Activated CD4-positive, alpha-beta T cell treated with anti-CD3 and anti-CD28 coated beads for 36 hours (primary cell): Measurements from ENCODE around the gene MAP4K4. TPM values are rescaled to one million over a fixed set of nuclear protein-coding genes. Genes with fewer than 3 reads are reported as not detected.

ENCODE experiments used
- ATAC-seq: fragments of 200-7000 bp; cut with Tn5 transposase; one replicate; pipeline ENCODE4 v1.10.0; 2021; ENCODE audit warnings: mild to moderate bottlenecking, moderate library complexity
- CTCF ChIA-PET: fragments of 350-600 bp; sonication (Branson Sonifier 250); formaldehyde crosslinking; loops from one replicate; lab custom pipeline; 2021; ENCODE audit warnings: antibody characterized with exemption; lab: Charles Lee
- POLR2A ChIA-PET: fragments of 350-600 bp; sonication (Branson Sonifier 250); formaldehyde crosslinking; loops from one replicate; lab custom pipeline; 2021; ENCODE audit warnings: antibody characterized with exemption, inconsistent platforms; lab: Charles Lee
- DNase-seq: peaks from one replicate; pipeline ENCODE4 v3.0.0-alpha.2; 2020
- H3K27ac Mint-ChIP-seq: one replicate; pipeline ENCODE4 v1.8.0; 2021; ENCODE audit warnings: mixed read lengths
- H3K27me3 Mint-ChIP-seq: one replicate; pipeline ENCODE4 v1.8.0; 2021; ENCODE audit warnings: mixed read lengths
- H3K36me3 Mint-ChIP-seq: one replicate; pipeline ENCODE4 v1.8.0; 2021; ENCODE audit warnings: low read depth, mixed read lengths
- H3K4me1 Mint-ChIP-seq: one replicate; pipeline ENCODE4 v1.8.0; 2021; ENCODE audit warnings: mixed read lengths
- H3K4me3 Mint-ChIP-seq: one replicate; pipeline ENCODE4 v1.8.0; 2021; ENCODE audit warnings: mild to moderate bottlenecking, moderate library complexity, mixed read lengths
- H3K9me3 Mint-ChIP-seq: one replicate; pipeline ENCODE4 v1.8.0; 2021; ENCODE audit warnings: low read depth, mixed read lengths
- intact Hi-C, 2 experiments: fragments of 100-400 bp; cut with DNase I in 1 of 2; cut with micrococcal nuclease in 1 of 2; formaldehyde crosslinking; loops; one replicate each; pipeline versions ENCODE4 v1.14.2 to v1.15.1; 2022 to 2024; cut with DNase I, micrococcal nuclease
- total RNA-seq, 2 experiments: library from RNA; stranded (reverse); gene quantifications; one replicate each; pipeline ENCODE4 v1.2.3, GENCODE V29; 2021

The MAP4K4 gene
- total RNA-seq, 2 experiments from 2014 or later = 62.3 to 70.2 TPM

DNA sequence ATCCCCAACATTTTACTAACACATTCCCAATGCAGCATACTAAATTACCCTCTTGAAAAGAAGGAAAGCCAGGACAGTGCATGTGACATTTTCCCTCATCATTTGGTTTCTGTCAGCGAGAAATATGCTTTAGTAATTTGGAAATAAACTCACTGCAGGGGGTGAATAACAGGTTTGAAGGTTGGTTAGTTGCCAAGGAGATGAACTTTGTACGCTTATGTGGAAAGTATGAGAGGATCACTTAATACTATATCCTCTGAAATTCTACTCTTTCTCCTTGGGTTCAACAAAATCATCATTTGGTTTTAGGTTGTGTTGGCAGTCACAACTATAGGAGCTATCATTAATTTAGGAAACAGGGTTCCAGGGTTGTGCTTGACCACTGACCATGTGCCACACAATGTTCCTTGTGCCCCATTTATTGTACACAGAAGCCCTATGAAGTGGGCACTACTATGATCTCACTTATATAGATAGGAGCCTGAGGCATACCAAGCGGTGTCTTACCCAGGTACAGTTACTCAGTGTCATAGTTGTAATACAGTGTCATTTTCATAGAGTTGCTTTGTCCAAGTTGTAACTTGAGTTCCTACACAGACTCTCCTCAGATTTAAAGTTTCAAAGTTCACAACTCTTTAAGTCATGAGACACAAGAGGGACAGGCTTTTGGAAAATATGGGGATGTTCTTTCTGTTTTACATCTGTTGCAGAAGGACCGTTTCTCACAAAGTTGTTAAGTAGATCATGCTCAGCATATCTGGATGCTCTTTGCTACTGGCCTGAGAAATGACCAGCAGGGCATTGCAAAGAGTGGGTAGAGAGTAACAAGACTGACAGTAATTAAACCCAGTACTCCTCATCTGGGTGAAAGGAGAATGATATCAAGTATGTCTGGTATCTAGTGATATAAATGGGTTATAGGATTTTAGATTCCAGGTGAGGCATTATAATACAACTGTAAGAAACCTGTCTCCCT is 91.8 kb downstream of the MAP4K4 start:
- no peak for DNase-seq
- H3K9me3 Mint-ChIP-seq = no peaks in the 10 kb centered on the region
- H3K27me3 Mint-ChIP-seq = no peaks in the 10 kb centered on the region
- peaks cover 17% of the 10 kb centered on the region for H3K36me3 Mint-ChIP-seq
- peaks cover 64% of the 10 kb centered on the region for H3K4me1 Mint-ChIP-seq
- peak; percentile 78 for ATAC-seq
- ChIA-PET CTCF (interaction anchor here (1.2 kb wide), 1 partner anchor 494 kb away, joined by 3 read pairs; no protein-coding TSS in a partner anchor), POLR2A (no interaction called here)
- intact Hi-C loops = no loop called here
- peak overlapping the region; percentile 66 for H3K27ac Mint-ChIP-seq
- no peak overlapping the region for H3K4me3 Mint-ChIP-seq

- CTCF ChIA-PET = no interaction called here
- H3K27me3 Mint-ChIP-seq = no peaks in the 10 kb centered on the region
- peak overlapping the region; percentile 33 for H3K27ac Mint-ChIP-seq
- H3K36me3 Mint-ChIP-seq = peaks cover 17% of the 10 kb centered on the region
- ATAC-seq = no peak
- POLR2A ChIA-PET = no interaction called here
- H3K4me3 Mint-ChIP-seq = no peak overlapping the region
- DNase-seq = no peak
- intact Hi-C loops = no loop called here
- H3K4me1 Mint-ChIP-seq = peaks cover 62% of the 10 kb centered on the region
- H3K9me3 Mint-ChIP-seq = no peaks in the 10 kb centered on the region
Observed at GRCh38 chr2:101790416-101790815, 92.9 kb downstream of the MAP4K4 start.

DNA sequence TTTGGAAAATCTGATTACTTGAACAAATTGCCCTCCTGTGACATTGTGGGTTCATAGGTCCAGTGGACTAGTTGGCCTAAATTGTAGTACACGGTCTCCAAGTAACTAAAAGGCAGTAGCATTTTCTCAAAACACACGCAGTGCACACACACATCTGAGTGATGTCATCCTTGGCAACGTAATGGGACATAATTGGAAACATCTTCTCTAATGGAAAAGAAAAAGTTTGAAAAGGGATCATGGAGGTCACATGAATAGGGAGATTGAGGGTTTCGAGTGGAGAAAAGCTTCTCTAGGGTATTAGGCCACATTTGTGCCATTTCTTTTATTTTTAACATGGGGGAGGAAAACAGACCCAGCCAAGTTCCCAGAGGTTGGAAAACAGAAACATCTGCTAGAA is 93.3 kb downstream of the MAP4K4 start:
- H3K27me3 Mint-ChIP-seq = no peaks in the 10 kb centered on the region
- H3K9me3 Mint-ChIP-seq = no peaks in the 10 kb centered on the region
- DNase-seq (no peak), ATAC-seq (no peak)
- ChIA-PET POLR2A (no interaction called here), CTCF (no interaction called here)
- peaks cover 61% of the 10 kb centered on the region for H3K4me1 Mint-ChIP-seq
- peaks cover 17% of the 10 kb centered on the region for H3K36me3 Mint-ChIP-seq
- intact Hi-C loops = no loop called here
- H3K4me3 Mint-ChIP-seq = no peak overlapping the region
- peak overlapping the region; percentile 33 for H3K27ac Mint-ChIP-seq

DNA sequence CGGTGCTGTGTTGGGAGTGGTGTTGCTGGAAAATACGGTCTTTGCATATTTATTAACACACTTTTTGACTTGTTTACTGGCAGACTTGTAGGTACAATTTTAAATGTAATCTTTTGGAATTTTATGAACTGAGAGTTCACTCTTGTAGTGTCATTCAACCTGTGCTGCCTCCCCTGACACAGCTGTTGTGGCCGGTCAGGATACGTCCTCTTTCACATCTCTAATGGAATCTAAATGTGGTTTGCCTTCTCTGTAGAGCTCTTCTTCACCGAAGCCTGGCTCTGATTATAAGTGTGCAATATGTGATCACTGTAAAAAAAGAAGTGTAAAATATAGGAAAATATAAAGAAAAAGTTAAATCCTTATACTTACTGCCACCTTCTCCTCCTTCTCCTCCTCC is 94.7 kb downstream of the MAP4K4 start:
- Mint-ChIP-seq H3K27me3 (no peaks in the 10 kb centered on the region), H3K9me3 (no peaks in the 10 kb centered on the region), H3K36me3 (peaks cover 17% of the 10 kb centered on the region), H3K27ac (no peak overlapping the region), H3K4me1 (peaks cover 64% of the 10 kb centered on the region), H3K4me3 (no peak overlapping the region)
- POLR2A ChIA-PET = no interaction called here
- CTCF ChIA-PET = interaction anchor here (0.7 to 1.4 kb wide), 4 partner anchors 9 to 36 kb away, joined by 3 to 4 read pairs (median 3); no protein-coding TSS in a partner anchor
- ATAC-seq (no peak), DNase-seq (no peak)
- intact Hi-C loops = no loop called here

- intact Hi-C loops = no loop called here
- Mint-ChIP-seq H3K4me1 (peaks cover 57% of the 10 kb centered on the region), H3K4me3 (no peak overlapping the region), H3K27ac (no peak overlapping the region), H3K36me3 (peaks cover 17% of the 10 kb centered on the region), H3K9me3 (no peaks in the 10 kb centered on the region), H3K27me3 (no peaks in the 10 kb centered on the region)
- peak; percentile 28 for DNase-seq
- POLR2A ChIA-PET = interaction anchor here (0.5 kb wide), 1 partner anchor 444 kb away, joined by 3 read pairs; no protein-coding TSS in a partner anchor
- CTCF ChIA-PET = interaction anchor here (0.6 to 1.4 kb wide), 4 partner anchors 12 to 447 kb away, joined by 3 to 5 read pairs (median 4); no protein-coding TSS in a partner anchor
- no peak for ATAC-seq
Observed at GRCh38 chr2:101793277-101793969, 95.9 kb downstream of the MAP4K4 start.

DNA sequence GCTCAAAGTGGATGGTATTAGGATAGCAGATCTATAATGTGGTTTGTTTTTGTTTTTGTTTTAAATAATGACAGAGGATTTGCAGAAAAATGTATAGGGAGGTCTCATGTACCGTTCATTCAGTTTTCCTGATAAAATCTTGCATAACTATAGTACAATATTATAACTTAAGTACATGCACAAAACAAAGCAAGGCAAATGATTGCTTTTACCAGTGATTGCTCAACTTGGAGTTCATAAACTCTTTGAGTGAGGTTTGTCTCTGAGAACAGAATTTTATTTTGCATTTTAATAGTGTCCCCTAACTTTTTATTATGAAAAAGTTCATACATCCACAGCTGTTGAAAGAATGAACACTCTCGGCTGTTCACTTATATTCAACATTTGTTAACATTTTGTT is 96.6 kb downstream of the MAP4K4 start:
- intact Hi-C loops = no loop called here
- ATAC-seq (no peak), DNase-seq (no peak)
- H3K4me3 Mint-ChIP-seq = no peak overlapping the region
- peaks cover 53% of the 10 kb centered on the region for H3K4me1 Mint-ChIP-seq
- H3K27ac Mint-ChIP-seq = no peak overlapping the region
- ChIA-PET POLR2A (no interaction called here), CTCF (interaction anchor here (0.6 to 1.0 kb wide), 3 partner anchors 15 to 446 kb away, joined by 3 to 5 read pairs (median 4); no protein-coding TSS in a partner anchor)
- H3K27me3 Mint-ChIP-seq = no peaks in the 10 kb centered on the region
- H3K9me3 Mint-ChIP-seq = no peaks in the 10 kb centered on the region
- peaks cover 17% of the 10 kb centered on the region for H3K36me3 Mint-ChIP-seq

GRCh38 chr2:101795033-101795432 is 97.5 kb downstream of the MAP4K4 start:
- no peak overlapping the region for H3K27ac Mint-ChIP-seq
- no peak for DNase-seq

DNA sequence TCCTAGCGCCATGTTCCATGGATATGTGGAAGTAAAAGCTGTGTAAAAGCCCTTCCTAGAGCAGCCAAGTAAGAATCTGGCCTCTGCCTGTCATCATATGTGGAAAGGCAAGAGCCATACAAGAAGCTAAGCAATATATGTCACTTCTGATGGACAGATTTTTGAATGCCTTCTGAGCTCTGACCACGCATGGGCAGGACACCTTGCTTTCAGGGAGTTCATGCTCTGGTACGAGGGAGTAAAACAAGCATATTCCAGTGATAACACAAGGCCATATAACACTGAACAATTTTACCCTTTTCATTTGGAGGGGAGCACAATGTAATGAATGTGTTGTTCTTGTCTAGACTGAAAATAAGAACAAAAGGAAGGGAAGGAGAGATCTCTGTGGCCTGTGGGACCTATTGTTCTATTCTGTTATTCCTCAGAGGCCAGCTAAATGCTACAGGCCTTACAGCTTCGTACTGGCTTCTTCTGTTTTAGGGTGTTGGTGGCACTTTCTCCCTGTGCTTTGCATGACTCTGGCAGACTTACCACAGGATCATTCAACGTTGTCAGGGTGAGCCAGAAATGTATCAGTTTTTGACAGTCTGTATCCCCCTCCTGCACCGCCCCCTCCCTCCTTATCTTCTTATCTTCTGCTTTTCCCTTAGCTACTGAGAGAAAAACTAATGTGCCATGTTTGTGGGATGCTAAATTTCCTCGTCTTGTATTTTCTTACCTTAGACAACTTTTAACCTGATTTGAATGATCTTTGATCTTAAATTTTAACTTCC is 99.5 kb downstream of the MAP4K4 start:
- Mint-ChIP-seq H3K27ac (no peak overlapping the region), H3K4me3 (no peak overlapping the region), H3K9me3 (no peaks in the 10 kb centered on the region), H3K4me1 (peaks cover 47% of the 10 kb centered on the region), H3K36me3 (peaks cover 4% of the 10 kb centered on the region), H3K27me3 (no peaks in the 10 kb centered on the region)
- ATAC-seq = peak; percentile 39
- ChIA-PET POLR2A (no interaction called here), CTCF (interaction anchor here (0.9 to 1.8 kb wide), 5 partner anchors 16 to 34 kb away, joined by 3 to 5 read pairs (median 3); no protein-coding TSS in a partner anchor)
- intact Hi-C loops = no loop called here
- no peak for DNase-seq

More at GRCh38 chr2:101795033-101795432, 97.5 kb downstream of the MAP4K4 start:
- Mint-ChIP-seq H3K36me3 (peaks cover 18% of the 10 kb centered on the region), H3K27me3 (no peaks in the 10 kb centered on the region), H3K9me3 (no peaks in the 10 kb centered on the region), H3K4me1 (peaks cover 52% of the 10 kb centered on the region), H3K4me3 (no peak overlapping the region)
- ChIA-PET POLR2A (no interaction called here), CTCF (interaction anchor here (0.6 to 1.4 kb wide), 2 partner anchors 14 to 28 kb away, joined by 3 to 4 read pairs; no protein-coding TSS in a partner anchor)
- ATAC-seq = no peak
- intact Hi-C loops = no loop called here

- ATAC-seq = no peak
- H3K27ac Mint-ChIP-seq = no peak overlapping the region
- H3K4me3 Mint-ChIP-seq = no peak overlapping the region
- ChIA-PET POLR2A (no interaction called here), CTCF (interaction anchor here (0.6 kb wide), 2 partner anchors 400 to 628 kb away, joined by 3 read pairs; no protein-coding TSS in a partner anchor)
- intact Hi-C loops = no loop called here
- H3K27me3 Mint-ChIP-seq = no peaks in the 10 kb centered on the region
- no peak for DNase-seq
- H3K9me3 Mint-ChIP-seq = no peaks in the 10 kb centered on the region
- H3K4me1 Mint-ChIP-seq = peaks cover 58% of the 10 kb centered on the region
- peaks cover 8% of the 10 kb centered on the region for H3K36me3 Mint-ChIP-seq
Observed at GRCh38 chr2:101801496-101801895, 104.0 kb downstream of the MAP4K4 start.

- POLR2A ChIA-PET = no interaction called here
- DNase-seq (no peak), ATAC-seq (no peak)
- CTCF ChIA-PET = interaction anchor here (0.6 kb wide), 2 partner anchors 400 to 629 kb away, joined by 3 read pairs; no protein-coding TSS in a partner anchor
- peaks cover 8% of the 10 kb centered on the region for H3K36me3 Mint-ChIP-seq
- H3K27ac Mint-ChIP-seq = no peak overlapping the region
- peaks cover 56% of the 10 kb centered on the region for H3K4me1 Mint-ChIP-seq
- H3K27me3 Mint-ChIP-seq = no peaks in the 10 kb centered on the region
- no peak overlapping the region for H3K4me3 Mint-ChIP-seq
- H3K9me3 Mint-ChIP-seq = no peaks in the 10 kb centered on the region
- intact Hi-C loops = no loop called here
Observed at GRCh38 chr2:101802329-101802728, 104.8 kb downstream of the MAP4K4 start.
